GM19023 (cell line): ENCODE measurements around the gene ZNF384.

Source experiments
- ATAC-seq: cut with Tn5 transposase; IDR thresholded peaks from one replicate; pipeline ENCODE4 v1.9.1; 2021; ENCODE audit warnings: mild to moderate bottlenecking, moderate library complexity; ENCODE audit not compliant: unreplicated experiment

ZNF384 gene

DNA sequence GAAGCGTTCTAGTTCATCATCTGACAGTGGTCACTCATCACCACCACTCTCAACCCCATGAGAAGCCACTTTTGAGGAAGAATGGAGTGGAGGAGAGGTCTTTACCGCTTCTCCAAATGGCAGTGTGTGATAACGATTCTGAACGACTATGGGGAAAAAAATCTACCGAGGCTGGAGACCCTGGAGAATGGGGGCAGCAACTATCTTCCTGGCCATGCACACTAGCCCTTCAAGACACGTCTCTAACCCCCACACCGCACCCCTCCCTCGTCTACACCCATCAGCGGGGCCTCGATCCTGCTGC lies 26.6 kb downstream of the ZNF384 start:
- ATAC-seq: peak; percentile 27

- ATAC-seq: no peak
Measured at GRCh38 chr12:6653987-6654386, 35.2 kb downstream of the ZNF384 start.

GRCh38 chr12:6653342-6653741 lies 35.8 kb downstream of the ZNF384 start:
- no peak for ATAC-seq

- ATAC-seq: no peak
Measured at GRCh38 chr12:6652391-6652790, 36.8 kb downstream of the ZNF384 start.

DNA sequence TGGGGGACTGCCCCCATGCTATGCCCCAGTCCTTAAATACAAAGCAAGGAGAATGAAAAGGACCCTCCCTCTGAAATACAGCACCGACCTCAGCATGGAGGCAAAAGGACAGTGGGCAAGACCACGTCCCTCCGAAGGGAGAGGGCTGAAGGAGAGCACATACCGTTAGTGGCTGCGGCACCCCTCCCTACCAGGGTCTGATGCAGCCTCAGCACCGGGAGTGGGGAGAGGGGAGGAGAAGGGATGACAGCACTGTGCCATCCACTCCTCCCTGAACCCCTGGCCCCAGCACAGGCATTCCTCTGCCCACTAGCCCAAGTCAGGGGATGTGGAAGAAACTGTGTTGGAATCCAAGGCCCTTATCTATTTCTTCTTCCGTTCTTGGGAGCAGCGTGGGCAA lies 38.3 kb downstream of the ZNF384 start:
- no peak for ATAC-seq

GRCh38 chr12:6647083-6647604 lies 42.0 kb downstream of the ZNF384 start, which contains the start of gene ACRBP:
TSS of gene ACRBP (minus strand) at chr12:6647432. CDS start at chr12:6647366, 66 bp downstream.
- no peak for ATAC-seq

GRCh38 chr12:6646276-6647082 lies 42.7 kb downstream of the ZNF384 start:
- ATAC-seq: no peak

DNA sequence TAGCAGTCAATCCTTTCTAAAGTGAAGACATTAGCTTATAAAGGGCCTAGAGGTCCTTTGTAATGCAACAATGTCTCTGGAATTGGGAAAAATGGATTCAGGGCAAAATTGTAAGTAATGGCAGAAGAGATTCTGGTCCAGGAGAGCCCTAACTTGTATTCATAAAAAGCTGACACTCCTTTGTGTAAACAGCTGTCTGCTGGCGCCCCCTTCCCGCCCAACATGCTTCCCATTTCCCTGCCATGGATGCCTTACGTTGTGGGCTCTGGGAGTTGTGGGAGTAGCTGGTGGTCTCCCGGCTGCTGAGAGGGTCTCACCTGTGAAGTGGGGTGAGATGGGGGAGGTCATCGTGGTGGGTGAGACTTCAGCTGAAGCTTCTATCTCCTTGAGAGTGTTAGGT lies 44.3 kb downstream of the ZNF384 start:
- ATAC-seq: no peak

- ATAC-seq: no peak
Measured at GRCh38 chr12:6644257-6644596, 44.9 kb downstream of the ZNF384 start.

DNA sequence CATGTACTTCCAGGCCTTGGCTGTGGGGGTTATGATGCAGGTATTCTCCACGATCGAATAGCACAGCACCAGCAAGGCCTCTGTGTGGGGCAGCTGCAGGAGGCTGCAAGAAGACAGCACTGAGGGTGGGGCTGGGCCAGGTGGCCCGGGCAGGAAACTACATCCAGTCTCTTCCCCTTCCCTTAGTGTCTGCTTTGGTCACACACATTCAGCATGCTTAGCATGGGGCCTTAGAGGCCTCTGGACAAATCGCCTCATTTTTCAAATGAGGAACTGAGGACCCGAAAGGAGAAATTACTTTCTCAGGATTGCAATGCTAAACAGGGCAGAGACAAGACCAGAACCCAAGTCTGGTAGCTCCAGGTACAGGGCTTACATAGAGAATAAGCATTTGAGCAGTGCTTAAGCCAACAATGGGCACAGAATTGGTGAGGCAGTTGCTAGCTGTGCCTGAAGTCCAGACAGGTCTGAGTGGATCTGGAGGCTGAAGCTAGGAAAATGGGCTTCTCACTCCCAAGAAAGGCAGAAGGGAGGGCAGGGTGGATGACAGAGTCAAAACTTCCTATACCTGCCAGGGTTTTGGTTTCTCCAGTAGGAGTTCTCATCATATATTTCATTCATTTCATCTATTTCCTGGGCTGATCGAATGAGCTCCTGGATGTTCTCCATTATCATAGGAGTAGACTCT lies 45.5 kb downstream of the ZNF384 start:
- ATAC-seq: no peak

DNA sequence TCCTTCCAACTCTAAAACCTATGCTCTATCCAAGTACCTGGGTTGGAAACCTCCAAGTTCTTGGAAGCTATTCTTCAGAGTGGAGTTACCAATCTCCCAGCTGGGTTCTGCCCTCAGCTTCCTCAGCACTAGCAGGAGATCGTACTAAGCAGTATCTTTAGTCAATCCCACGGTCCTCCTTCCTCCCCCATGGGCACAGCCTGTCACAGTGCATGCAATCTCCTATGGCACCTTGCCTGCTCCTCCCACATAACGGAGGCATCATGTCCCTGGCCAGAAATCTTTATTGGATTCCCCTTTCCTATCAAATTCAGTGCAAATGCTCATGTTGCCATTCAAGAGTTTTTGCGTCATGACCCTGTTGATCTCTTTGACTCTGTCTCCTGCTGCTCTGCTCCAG lies 48.0 kb downstream of the ZNF384 start:
- no peak for ATAC-seq

- ATAC-seq: no peak
Measured at GRCh38 chr12:6640497-6640896, 48.7 kb downstream of the ZNF384 start.

- no peak for ATAC-seq
Measured at GRCh38 chr12:6639151-6639801, 49.9 kb downstream of the ZNF384 start.

DNA sequence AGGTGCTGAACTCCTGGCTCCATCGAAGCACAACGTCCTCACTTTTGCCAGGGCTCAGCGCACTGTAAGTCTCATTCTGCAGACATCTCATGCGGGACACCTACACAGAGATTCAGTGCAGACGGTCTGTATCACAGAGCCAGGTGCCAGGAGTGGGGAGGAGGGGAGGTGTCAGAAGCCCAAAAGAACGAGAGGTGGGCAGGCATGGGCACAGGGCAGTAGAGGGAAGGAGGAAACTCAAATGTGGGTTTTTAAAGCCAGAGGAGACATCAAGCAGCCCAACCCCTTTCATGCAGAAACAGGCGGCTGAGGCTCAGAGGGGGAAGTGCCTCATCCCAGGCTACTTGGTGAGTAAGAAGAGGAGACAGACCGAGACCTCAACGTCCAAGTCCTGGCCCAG lies 50.9 kb downstream of the ZNF384 start:
- ATAC-seq: no peak

DNA sequence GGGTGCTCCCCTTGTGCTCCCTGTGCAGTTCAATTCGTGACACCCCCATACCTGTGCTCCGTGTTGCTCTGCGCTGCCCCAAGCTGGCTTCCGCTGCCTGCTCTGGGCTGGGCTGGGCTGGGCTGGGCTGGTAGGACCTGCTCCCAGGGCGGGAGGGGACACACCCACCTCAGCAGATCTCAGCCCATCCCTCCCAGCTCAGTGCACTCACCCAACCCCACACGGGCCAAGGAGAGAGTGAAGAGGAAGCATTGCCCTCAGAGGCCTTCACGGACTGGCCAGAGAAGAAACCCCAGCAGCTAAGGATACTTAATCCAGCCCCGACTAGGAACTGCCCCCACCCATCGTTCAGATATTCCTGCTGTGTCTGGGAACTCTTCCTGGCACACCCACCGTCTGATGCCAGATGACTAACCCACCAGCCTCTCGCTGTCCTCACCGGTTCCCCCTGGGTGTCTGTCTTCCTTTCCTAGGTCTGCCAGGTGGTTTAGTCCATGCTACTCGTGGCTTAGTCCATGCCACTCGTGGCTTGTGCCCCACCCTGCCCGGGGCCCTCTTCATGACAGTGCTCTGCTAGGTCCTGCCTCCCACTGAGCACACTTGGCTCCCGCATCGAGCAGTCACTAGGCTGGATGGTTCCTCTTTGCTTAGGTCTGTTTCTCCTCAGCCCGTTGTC lies 53.2 kb downstream of the ZNF384 start, which contains the start of gene LPAR5:
Gene LPAR5, minus strand, starts transcription at position 104 of the 676 bp plus-strand sequence. CDS start 14,711 bp downstream, outside the sequence.
- ATAC-seq: no peak

- ATAC-seq: no peak
Measured at GRCh38 chr12:6635375-6635855, 53.8 kb downstream of the ZNF384 start.

- ATAC-seq: peak; percentile 57
Measured at GRCh38 chr12:6632026-6632983, 56.9 kb downstream of the ZNF384 start.

- no peak for ATAC-seq
Measured at GRCh38 chr12:6631549-6631961, 57.6 kb downstream of the ZNF384 start.

GRCh38 chr12:6630736-6631135 lies 58.4 kb downstream of the ZNF384 start:
- ATAC-seq: no peak

- no peak for ATAC-seq
Measured at GRCh38 chr12:6627616-6628015, 61.6 kb downstream of the ZNF384 start.
